Skeletal muscle tissue (tissue), 4 donors: ENCODE data around the gene WFDC10A. TPM values are rescaled to one million over a fixed set of nuclear protein-coding genes. Genes with fewer than 3 reads are reported as not detected.
"Not testable (repeated sequence)": the region's sequence is repeated elsewhere in the genome, so short reads cannot be mapped to it uniquely, and the experiment has no call there.

Source experiments
- H3K27ac ChIP-seq: one replicate; pipeline ENCODE4 v1.7.0; 2013; ENCODE audit warnings: mild to moderate bottlenecking, low read depth, low read length, inconsistent platforms
- H3K27me3 ChIP-seq, 3 donors: one replicate each; pipeline ENCODE4 v1.7.0; 2013; ENCODE audit warnings: low read length in 3 of 3; ENCODE audit not compliant: control insufficient read depth in 3 of 3, insufficient read depth in 3 of 3
- H3K36me3 ChIP-seq, 3 donors: one replicate each; pipeline ENCODE4 v1.7.0; 2013; ENCODE audit warnings: low read length in 3 of 3; ENCODE audit not compliant: control insufficient read depth in 3 of 3, insufficient read depth in 3 of 3
- H3K4me1 ChIP-seq, 3 donors: one replicate each; pipeline ENCODE4 v1.7.0; 2013; ENCODE audit warnings: low read length in 3 of 3, mild to moderate bottlenecking in 3 of 3; ENCODE audit not compliant: control insufficient read depth in 3 of 3, insufficient read depth in 3 of 3
- H3K4me3 ChIP-seq, 3 donors: one replicate each; pipeline ENCODE4 v1.7.0; 2013; ENCODE audit warnings: low read length in 3 of 3
- H3K9ac ChIP-seq, 3 donors: one replicate each; pipeline ENCODE4 v1.7.0; 2013; ENCODE audit warnings: low read length in 3 of 3, mild to moderate bottlenecking in 3 of 3, moderate library complexity in 2 of 3, low read depth in 1 of 3
- H3K9me3 ChIP-seq, 3 donors: one replicate each; pipeline ENCODE4 v1.7.0; 2013; ENCODE audit warnings: low read length in 3 of 3; ENCODE audit not compliant: control insufficient read depth in 3 of 3
- total RNA-seq: library from RNA; depleted of rRNA; stranded (reverse); fragments of >200 nt; gene quantifications from one replicate; pipeline ENCODE4 v1.2.3, GENCODE V29; 2014
- donor health status: Osteomylitis.

WFDC10A gene
- total RNA-seq, 1 donor from 2014 or later = not detected

- Histone ChIP-seq H3K36me3 (no peaks in the 10 kb centered on the region), H3K27me3 (no peaks in the 10 kb centered on the region), H3K9ac (no peak overlapping the region), H3K27ac (no peak overlapping the region), H3K4me1 (no peaks in the 10 kb centered on the region), H3K9me3 (peaks cover 0 to 3% (median 0%) of the 10 kb centered on the region in 3 donors), H3K4me3 (no peak overlapping the region)
Observed at GRCh38 chr20:45607810-45608209, 21.7 kb upstream of the WFDC10A start.

GRCh38 chr20:45611054-45611453 lies 18.5 kb upstream of the WFDC10A start:
- Histone ChIP-seq H3K27ac (no peak overlapping the region), H3K4me1 (no peaks in the 10 kb centered on the region)

GRCh38 chr20:45612314-45612713 lies 17.2 kb upstream of the WFDC10A start:
- H3K4me3 ChIP-seq = no peak overlapping the region
- no peak overlapping the region for H3K9ac ChIP-seq
- H3K27ac ChIP-seq = no peak overlapping the region
- H3K4me1 ChIP-seq = no peaks in the 10 kb centered on the region
- no peaks in the 10 kb centered on the region for H3K9me3 ChIP-seq
- H3K27me3 ChIP-seq = no peaks in the 10 kb centered on the region
- no peaks in the 10 kb centered on the region for H3K36me3 ChIP-seq

More at GRCh38 chr20:45611054-45611453, 18.5 kb upstream of the WFDC10A start:
- Histone ChIP-seq H3K4me3 (no peak overlapping the region), H3K9ac (no peak overlapping the region), H3K36me3 (no peaks in the 10 kb centered on the region), H3K9me3 (peaks cover 0 to 3% (median 0%) of the 10 kb centered on the region in 3 donors), H3K27me3 (no peaks in the 10 kb centered on the region)

DNA sequence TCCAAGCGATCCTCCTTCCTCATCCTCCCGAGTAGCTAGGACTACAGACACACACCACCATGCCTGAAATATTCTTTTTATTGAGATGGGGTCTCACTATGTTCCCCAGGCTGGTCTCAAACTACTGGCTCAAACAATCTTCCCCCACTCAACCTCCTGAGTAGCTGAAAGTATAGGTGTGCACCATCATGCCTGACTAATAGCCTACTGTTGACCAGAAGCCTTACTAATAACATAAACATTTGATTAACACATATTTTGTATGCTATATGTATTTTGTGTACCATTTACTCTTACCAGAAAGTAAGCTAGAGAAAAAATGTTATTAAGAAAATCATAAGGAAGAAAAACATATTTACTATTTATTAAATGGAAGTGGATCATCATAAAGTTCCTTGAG lies 11.9 kb upstream of the WFDC10A start:
- Histone ChIP-seq H3K4me1 (no peaks in the 10 kb centered on the region), H3K9me3 (no peaks in the 10 kb centered on the region), H3K36me3 (no peaks in the 10 kb centered on the region), H3K9ac (no peak overlapping the region), H3K27me3 (no peaks in the 10 kb centered on the region), H3K27ac (no peak overlapping the region), H3K4me3 (no peak overlapping the region)

- Histone ChIP-seq H3K36me3 (no peaks in the 10 kb centered on the region), H3K9ac (no peak overlapping the region), H3K27ac (no peak overlapping the region), H3K4me3 (no peak overlapping the region), H3K27me3 (no peaks in the 10 kb centered on the region), H3K9me3 (peaks cover 0 to 2% (median 0%) of the 10 kb centered on the region in 3 donors), H3K4me1 (no peaks in the 10 kb centered on the region)
Observed at GRCh38 chr20:45621593-45621992, 7.9 kb upstream of the WFDC10A start.

DNA sequence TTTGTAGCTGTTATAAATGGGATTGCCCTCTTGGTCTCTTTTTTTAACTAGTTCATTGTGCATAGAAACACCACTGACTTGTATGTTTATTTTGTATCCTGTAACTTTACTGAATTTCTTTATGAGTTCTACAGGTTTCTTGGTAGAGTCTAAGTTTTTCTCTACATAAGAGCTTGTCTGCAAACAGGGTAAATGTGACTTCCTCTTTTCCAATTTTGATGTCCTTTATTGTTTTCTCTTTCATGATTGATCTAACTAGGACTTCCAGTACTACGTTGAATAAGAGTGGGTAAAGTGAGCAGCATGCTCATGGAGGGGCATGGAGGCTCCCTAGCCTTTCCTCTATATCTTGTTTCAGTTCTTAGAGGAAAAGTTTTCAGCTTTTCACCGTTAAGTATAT lies 3.0 kb upstream of the WFDC10A start:
- peaks cover 0 to 6% (median 0%) of the 10 kb centered on the region in 3 donors for H3K27me3 ChIP-seq
- H3K9ac ChIP-seq = no peak overlapping the region
- H3K36me3 ChIP-seq = no peaks in the 10 kb centered on the region
- no peaks in the 10 kb centered on the region for H3K4me1 ChIP-seq
- H3K4me3 ChIP-seq = no peak overlapping the region
- no peak overlapping the region for H3K27ac ChIP-seq
- H3K9me3 ChIP-seq = peaks cover 0 to 2% (median 0%) of the 10 kb centered on the region in 3 donors

- H3K27me3 ChIP-seq = peaks cover 0 to 9% (median 0%) of the 10 kb centered on the region in 3 donors
- H3K36me3 ChIP-seq = no peaks in the 10 kb centered on the region
- H3K27ac ChIP-seq = no peak overlapping the region
- no peaks in the 10 kb centered on the region for H3K4me1 ChIP-seq
- no peaks in the 10 kb centered on the region for H3K9me3 ChIP-seq
- no peak overlapping the region for H3K4me3 ChIP-seq
- no peak overlapping the region for H3K9ac ChIP-seq
Observed at GRCh38 chr20:45630371-45630770, 832 bp downstream of the WFDC10A start.

- Histone ChIP-seq H3K36me3 (no peaks in the 10 kb centered on the region), H3K4me3 (no peak within 1 kb of the TSS), H3K9me3 (no peaks in the 10 kb centered on the region), H3K4me1 (no peaks in the 10 kb centered on the region), H3K27me3 (peaks cover 0 to 9% (median 0%) of the 10 kb centered on the region in 3 donors), H3K9ac (no peak within 1 kb of the TSS), H3K27ac (no peak within 1 kb of the TSS)
Observed at GRCh38 chr20:45631184-45631583, 1.6 kb downstream of the WFDC10A start, which contains the start of gene WFDC9. Gene WFDC9 (minus strand): TSS chr20:45631284. CDS start chr20:45610181, 21,103 bp downstream.

DNA sequence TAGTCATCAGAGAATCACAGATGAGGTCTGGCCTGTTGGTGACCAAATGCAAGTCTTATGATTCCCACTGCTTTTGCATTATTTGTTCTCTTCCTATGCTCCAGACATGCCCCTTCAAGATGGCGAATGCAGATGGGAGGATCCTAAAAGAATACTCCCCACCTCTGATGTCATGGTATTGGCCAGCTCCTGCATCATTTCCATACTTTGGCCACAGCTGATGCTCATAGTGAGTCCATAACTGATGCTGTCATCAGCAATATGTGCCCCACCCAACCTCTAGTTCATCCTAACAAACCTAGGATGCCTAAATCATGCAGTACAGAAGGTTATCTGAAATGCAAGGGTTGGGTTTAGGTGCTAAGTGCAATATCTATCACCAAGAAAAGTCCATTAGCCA lies 7.0 kb downstream of the WFDC10A start:
- H3K4me3 ChIP-seq = no peak overlapping the region
- no peak overlapping the region for H3K27ac ChIP-seq
- H3K9me3 ChIP-seq = no peaks in the 10 kb centered on the region
- no peaks in the 10 kb centered on the region for H3K36me3 ChIP-seq
- peaks cover 0 to 4% (median 0%) of the 10 kb centered on the region in 3 donors for H3K27me3 ChIP-seq
- H3K9ac ChIP-seq = no peak overlapping the region
- no peaks in the 10 kb centered on the region for H3K4me1 ChIP-seq

GRCh38 chr20:45639687-45640086 lies 10.1 kb downstream of the WFDC10A start:
- H3K27ac ChIP-seq = no peak overlapping the region
- no peak overlapping the region for H3K4me3 ChIP-seq
- H3K9me3 ChIP-seq = no peaks in the 10 kb centered on the region
- H3K9ac ChIP-seq = no peak overlapping the region
- H3K4me1 ChIP-seq = no peaks in the 10 kb centered on the region
- H3K27me3 ChIP-seq = no peaks in the 10 kb centered on the region
- H3K36me3 ChIP-seq = no peaks in the 10 kb centered on the region

DNA sequence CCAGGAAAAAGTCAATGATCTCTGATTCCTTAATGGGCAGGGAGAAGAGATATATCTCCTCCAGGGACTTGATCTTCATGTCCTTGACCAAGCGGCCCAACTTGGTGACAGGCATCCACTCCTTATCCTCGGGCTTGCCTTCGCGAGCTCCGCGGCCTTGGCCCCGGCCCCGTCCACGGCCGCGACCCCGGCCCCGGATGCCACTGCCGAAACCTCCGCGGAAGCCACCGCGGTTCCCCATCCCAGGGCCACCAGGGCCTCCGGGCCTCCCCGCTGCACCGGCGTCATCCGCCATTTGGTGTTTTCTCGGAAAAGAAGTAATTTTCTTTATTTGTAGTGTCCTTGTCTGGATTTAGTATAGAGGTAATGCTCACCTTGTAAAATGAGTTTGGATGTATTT lies 11.5 kb downstream of the WFDC10A start:
- H3K9ac ChIP-seq, H3K9me3 ChIP-seq, H3K4me3 ChIP-seq, H3K27me3 ChIP-seq, H3K27ac ChIP-seq, H3K4me1 ChIP-seq, H3K36me3 ChIP-seq: not testable (repeated sequence)
